GM12878 (cell line): ENCODE results near the gene SH3BP5. TPM values are rescaled to one million over a fixed set of nuclear protein-coding genes. Genes with fewer than 3 reads are reported as not detected.

ENCODE experiments used
- ATAC-seq: fragments of 200-7000 bp; cut with Tn5 transposase; 3 replicates; pipeline ENCODE4 v1.9.1; 2020; ENCODE audit warnings: mild to moderate bottlenecking, moderate library complexity
- BruUV-seq: library from RNA; stranded (reverse); fragments of 400-500 nt; replicated peaks from 2 replicates; lab custom pipeline; 2021; lab: Mats Ljungman, UMichigan
- CTCF ChIA-PET: fragments of 300-600 bp; sonication (Branson Sonifier 250); formaldehyde crosslinking; extraction: SDS; loops from one replicate; lab custom pipeline; 2021; ENCODE audit warnings: inconsistent platforms; lab: Yijun Ruan, JAX
- POLR2A ChIA-PET: fragments of 350-600 bp; formaldehyde crosslinking; extraction: SDS; loops from one replicate; lab custom pipeline; 2021; ENCODE audit warnings: inconsistent platforms; lab: Charles Lee
- RAD21 ChIA-PET: fragments of 300-600 bp; sonication (Branson Sonifier 250); formaldehyde crosslinking; loops from one replicate; lab custom pipeline; 2023; ENCODE audit warnings: antibody characterized with exemption; ENCODE audit not compliant: unreplicated experiment; lab: Charles Lee
- SMC1A ChIA-PET: fragments of 300-600 bp; sonication (Branson Sonifier 250); formaldehyde crosslinking; loops from one replicate; lab custom pipeline; 2023; ENCODE audit not compliant: unreplicated experiment, uncharacterized antibody; lab: Charles Lee
- DNase-seq: peaks from one replicate; pipeline ENCODE4 v3.0.0-alpha.2; 2011; ENCODE audit warnings: low read depth, low spot score
- FAIRE-seq: peaks from 3 replicates; lab custom pipeline; 2011; peaks lifted over from hg19 to GRCh38; lab: Jason Lieb, UNC
- H2AFZ ChIP-seq: 2 replicates; pipeline ENCODE4 v1.6.0; 2011; ENCODE audit warnings: low read depth, low read length, control low read depth; ENCODE audit not compliant: control insufficient read depth
- H3K27ac ChIP-seq: 2 replicates; pipeline ENCODE4 v1.5.1; 2011; ENCODE audit warnings: control low read depth; ENCODE audit not compliant: control insufficient read depth, insufficient read depth
- H3K27me3 ChIP-seq, 2 experiments: replicated peaks in 1 of 2; 2 replicates each; pipeline versions ENCODE4 v1.6.0 to v1.6.1; 2011; ENCODE audit warnings: low read length in 1 of 2; ENCODE audit not compliant: control insufficient read depth in 2 of 2, insufficient read depth in 2 of 2
- H3K36me3 ChIP-seq, 2 experiments: 2 replicates each; pipeline ENCODE4 v1.5.1; 2011; ENCODE audit warnings: low read length in 1 of 2; ENCODE audit not compliant: control insufficient read depth in 2 of 2, insufficient read depth in 2 of 2
- H3K4me1 ChIP-seq: 2 replicates; pipeline ENCODE4 v1.6.1; 2011; ENCODE audit warnings: mild to moderate bottlenecking, low read length, moderate library complexity, mixed read lengths; ENCODE audit not compliant: control insufficient read depth, insufficient read depth
- H3K4me2 ChIP-seq: 2 replicates; pipeline ENCODE4 v1.6.0; 2011; ENCODE audit warnings: control low read depth; ENCODE audit not compliant: control insufficient read depth, insufficient read depth
- H3K4me3 ChIP-seq: fragments of 200-600 bp; sonication (generic); 2 replicates; pipeline ENCODE4 v1.5.1; 2016
- H3K79me2 ChIP-seq: 2 replicates; pipeline ENCODE4 v1.6.0; 2011; ENCODE audit warnings: low read length; ENCODE audit not compliant: control insufficient read depth, insufficient read depth
- H3K9ac ChIP-seq: 2 replicates; pipeline ENCODE4 v1.8.0; 2011; ENCODE audit warnings: low read length, control low read depth, mixed read lengths; ENCODE audit not compliant: control insufficient read depth, insufficient read depth
- H3K9me3 ChIP-seq: replicated peaks from 3 replicates; pipeline ENCODE4 v1.5.1; 2011; ENCODE audit warnings: mild to moderate bottlenecking, low read length; ENCODE audit not compliant: control insufficient read depth, insufficient read depth
- H4K20me1 ChIP-seq: 2 replicates; pipeline ENCODE4 v1.6.0; 2011; ENCODE audit not compliant: control insufficient read depth, insufficient read depth
- ATF3 ChIP-seq: IDR thresholded peaks from 2 replicates; pipeline ENCODE4 v1.6.1; 2011; ENCODE audit warnings: low read depth, mild to moderate bottlenecking, low read length, moderate library complexity, borderline replicate concordance; ENCODE audit errors: extremely low read depth
- BCLAF1 ChIP-seq: fragments of 450-650 bp; IDR thresholded peaks from 2 replicates; pipeline ENCODE4 v1.6.1; 2017; ENCODE audit warnings: antibody characterized with exemption, mild to moderate bottlenecking, moderate library complexity
- EGR1 ChIP-seq, 2 experiments: IDR thresholded peaks; 1 replicate in 1 of 2; 2 replicates in 1 of 2; pipeline ENCODE4 v1.6.1; 2011 to 2012; ENCODE audit warnings: low read depth in 2 of 2, low read length in 2 of 2, borderline replicate concordance in 1 of 2, mild to moderate bottlenecking in 1 of 2, moderate library complexity in 1 of 2
- GATAD2B ChIP-seq: fragments of 450-650 bp; conservative IDR thresholded peaks from 2 replicates; pipeline ENCODE4 v1.6.1; 2017; ENCODE audit warnings: low read depth, mild to moderate bottlenecking, moderate library complexity
- LARP7 ChIP-seq: fragments of 450-650 bp; IDR thresholded peaks from 2 replicates; pipeline ENCODE4 v1.6.1; 2017; ENCODE audit warnings: mild to moderate bottlenecking
- MLLT1 ChIP-seq: fragments of 450-650 bp; IDR thresholded peaks from 2 replicates; pipeline ENCODE4 v1.6.1; 2016; ENCODE audit warnings: mild to moderate bottlenecking
- MXI1 ChIP-seq: fragments of 150-350 bp; IDR thresholded peaks from 2 replicates; pipeline ENCODE4 v1.6.1; 2011; ENCODE audit warnings: low read depth, mild to moderate bottlenecking, inconsistent platforms, low read length, improper control_type of control experiment
- NFIC ChIP-seq: IDR thresholded peaks from 2 replicates; pipeline ENCODE4 v1.6.1; 2012; ENCODE audit warnings: low read depth, mild to moderate bottlenecking, inconsistent platforms, low read length, moderate library complexity
- RAD21 ChIP-seq: IDR thresholded peaks from 2 replicates; pipeline ENCODE4 v1.6.1; 2011; ENCODE audit warnings: mild to moderate bottlenecking, low read depth, low read length, moderate library complexity; ENCODE audit not compliant: insufficient read depth
- SMAD5 ChIP-seq: IDR thresholded peaks from 2 replicates; pipeline ENCODE4 v1.6.1; 2016; ENCODE audit warnings: antibody characterized with exemption, low read depth
- SMARCA5 ChIP-seq: fragments of 450-650 bp; IDR thresholded peaks from 2 replicates; pipeline ENCODE4 v1.6.1; 2017; ENCODE audit warnings: mild to moderate bottlenecking
- SP1 ChIP-seq: IDR thresholded peaks from one replicate; pipeline ENCODE4 v1.6.1; 2011; ENCODE audit warnings: low read depth, low read length
- STAT1 ChIP-seq: fragments of 450-650 bp; conservative IDR thresholded peaks from 2 replicates; pipeline ENCODE4 v1.6.1; 2014; ENCODE audit warnings: antibody characterized with exemption, mild to moderate bottlenecking
- SUZ12 ChIP-seq: fragments of 200-600 bp; sonication (generic); IDR thresholded peaks from one replicate; pipeline ENCODE4 v1.6.1; 2018; ENCODE audit warnings: antibody characterized with exemption, mild to moderate bottlenecking; ENCODE audit not compliant: unreplicated experiment
- TBL1XR1 ChIP-seq: IDR thresholded peaks from 2 replicates; pipeline ENCODE4 v1.6.1; 2012; ENCODE audit warnings: low read depth, low read length, improper control_type of control experiment
- ZNF384 ChIP-seq: IDR thresholded peaks from 2 replicates; pipeline ENCODE4 v1.6.1; 2012; ENCODE audit warnings: low read depth, mild to moderate bottlenecking, low read length, improper control_type of control experiment, borderline replicate concordance
- WGBS: methylation state at CpG from one replicate; pipeline ENCODE4 v1.1.6; 2016; ENCODE audit warnings: low lambda C conversion rate; ENCODE audit not compliant: insufficient replicate concordance, insufficient coverage; ENCODE audit errors: missing lambda C conversion rate; 5-methylcytosine and 5-hydroxymethylcytosine counted together
- in situ Hi-C: fragments of 300-500 bp; cut with MboI; formaldehyde crosslinking; loops from 9 replicates; pipeline ENCODE4 v1.14.3; 2018; ENCODE audit warnings: mixed read lengths
- intact Hi-C: fragments of 100-400 bp; cut with micrococcal nuclease; formaldehyde crosslinking; loops from one replicate; pipeline ENCODE4 v1.14.2; 2022; ENCODE audit not compliant: unreplicated experiment
- polyA plus RNA-seq, 11 experiments: library from polyadenylated mRNA; depleted of rRNA in 4 of 11; unstranded in 6 of 11; stranded (reverse) in 5 of 11; fragments of >200 nt; fragmentation: Nextera tagmentation in 4 of 11; fragmentation: Illumina TruSeq in 1 of 11; extraction: Ambion mirVana in 4 of 11; extraction: Trizol in 1 of 11; gene quantifications; 1 replicate in 1 of 11; 2 replicates in 10 of 11; pipeline versions ENCODE4 v1.2.1 to v1.2.3, GENCODE V29; 2011 to 2016; ENCODE audit warnings: inconsistent platforms in 2 of 11, missing spikeins in 2 of 11, low read depth in 1 of 11
- total RNA-seq, 4 experiments: library from RNA; depleted of rRNA in 3 of 4; stranded (reverse); fragments of >200 nt in 3 of 4; fragmentation: Illumina TruSeq in 1 of 4; extraction: Trizol in 1 of 4; gene quantifications; 2 replicates each; pipeline versions ENCODE4 v1.2.1 to v1.2.3, GENCODE V29; 2013 to 2021

SH3BP5 gene
- total and polyA plus RNA-seq, 10 of the 15 experiments (the other 5 are each of a cell fraction or from before 2014, with no cell fraction given): 14.9 to 87.5 (median 43.7) TPM

- Histone ChIP-seq H3K79me2 (peaks cover 36% of the 10 kb centered on the region), H3K36me3 (peaks cover 2 to 14% of the 10 kb centered on the region in 2 experiments; a peak in 3 of 4 replicates), H3K27ac (peak overlapping the region; percentile 41), H3K4me2 (peak overlapping the region; percentile 93), H3K9ac (peak overlapping the region; percentile 74), H4K20me1 (no peaks in the 10 kb centered on the region), H3K4me3 (peak overlapping the region; percentile 86), H3K9me3 (no peaks in the 10 kb centered on the region), H3K27me3 (no peaks in the 10 kb centered on the region), H3K4me1 (peaks cover 40% of the 10 kb centered on the region), H2AFZ (peak overlapping the region; percentile 99)
- FAIRE-seq (peak; percentile 87), ATAC-seq (peak; percentile 47), DNase-seq (no peak)
- in situ Hi-C loops: no loop called here
- CTCF ChIA-PET: interaction anchor here (0.7 to 9.6 kb wide), 28 partner anchors 8 to 224 kb away, joined by 3 to 125 read pairs (median 4); no protein-coding TSS in a partner anchor
- POLR2A ChIA-PET: interaction anchor here (0.6 to 2.2 kb wide), 10 partner anchors 11 to 474 kb away, joined by 3 to 18 read pairs (median 5); no protein-coding TSS in a partner anchor
- SMC1A ChIA-PET: interaction anchor here (0.8 to 6.0 kb wide), 20 partner anchors 11 to 477 kb away, joined by 3 to 77 read pairs (median 8); no protein-coding TSS in a partner anchor
- BruUV-seq: no TSS peak
- intact Hi-C loops: loop anchor here (1.0 kb wide), 4 partner anchors 29 to 64 kb away; no protein-coding TSS in a partner anchor
- WGBS: 1% methylated on average over 68 of the region's 71 CpGs
- RAD21 ChIA-PET: interaction anchor here (0.5 to 6.2 kb wide), 28 partner anchors 11 to 481 kb away, joined by 3 to 53 read pairs (median 6); no protein-coding TSS in a partner anchor
- TF ChIP-seq ZNF384 (no peak), SP1 (no peak), SMAD5 (no peak), STAT1 (0 out of 2 replicates have a peak, but pooled peaks have one; percentile 33), ATF3 (no peak), MXI1 (0 out of 2 replicates have a peak, but pooled peaks have one; percentile 1), LARP7 (peak; percentile 56), SMARCA5 (peak; percentile 80), NFIC (no peak), GATAD2B (peak; percentile 87), TBL1XR1 (no peak; the same call in 1 of the 2 replicates), SUZ12 (no peak), BCLAF1 (no peak), EGR1 (IDR thresholded peaks at IDR 0.05; ENCODE audit: borderline replicate concordance in 1 of 2, low read depth in 2 of 2, low read length in 2 of 2) (peak; percentile 33 to 80; a peak in 2 of 3 replicates), RAD21 (peak; percentile 9; the same call in 1 of the 2 replicates), MLLT1 (no peak)
Measured at GRCh38 chr3:15331606-15332404, 581 bp downstream of the SH3BP5 start.
